ENCODE measurements around the gene TERF2IP.

The TERF2IP gene, protein sequence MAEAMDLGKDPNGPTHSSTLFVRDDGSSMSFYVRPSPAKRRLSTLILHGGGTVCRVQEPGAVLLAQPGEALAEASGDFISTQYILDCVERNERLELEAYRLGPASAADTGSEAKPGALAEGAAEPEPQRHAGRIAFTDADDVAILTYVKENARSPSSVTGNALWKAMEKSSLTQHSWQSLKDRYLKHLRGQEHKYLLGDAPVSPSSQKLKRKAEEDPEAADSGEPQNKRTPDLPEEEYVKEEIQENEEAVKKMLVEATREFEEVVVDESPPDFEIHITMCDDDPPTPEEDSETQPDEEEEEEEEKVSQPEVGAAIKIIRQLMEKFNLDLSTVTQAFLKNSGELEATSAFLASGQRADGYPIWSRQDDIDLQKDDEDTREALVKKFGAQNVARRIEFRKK

DNA sequence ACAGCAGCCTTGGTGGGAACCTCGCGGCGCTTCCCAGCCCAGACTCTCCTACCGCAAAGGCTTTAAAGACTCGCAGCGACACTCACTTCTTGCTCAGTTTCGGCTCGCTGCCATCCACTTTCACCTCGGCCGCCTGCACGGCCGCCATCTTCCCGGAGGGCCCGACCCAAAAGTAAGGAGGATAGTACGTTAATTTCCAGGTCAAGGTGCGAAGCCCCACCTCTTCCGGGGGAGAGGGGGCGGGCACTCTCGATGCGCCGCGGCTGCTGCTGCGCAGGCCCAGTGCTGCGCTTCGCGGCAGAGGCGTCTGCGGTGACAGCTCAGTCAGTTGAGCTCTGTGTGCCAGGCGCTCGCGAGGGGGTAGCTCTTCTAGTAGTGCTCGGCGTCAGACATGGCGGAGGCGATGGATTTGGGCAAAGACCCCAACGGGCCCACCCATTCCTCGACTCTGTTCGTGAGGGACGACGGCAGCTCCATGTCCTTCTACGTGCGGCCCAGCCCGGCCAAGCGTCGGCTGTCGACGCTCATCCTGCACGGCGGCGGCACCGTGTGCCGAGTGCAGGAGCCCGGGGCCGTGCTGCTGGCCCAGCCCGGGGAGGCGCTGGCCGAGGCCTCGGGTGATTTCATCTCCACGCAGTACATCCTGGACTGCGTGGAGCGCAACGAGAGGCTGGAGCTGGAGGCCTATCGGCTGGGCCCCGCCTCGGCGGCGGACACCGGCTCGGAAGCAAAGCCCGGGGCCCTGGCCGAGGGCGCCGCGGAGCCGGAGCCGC lies at the start of gene TERF2IP, which contains the start of gene KARS1:
TSS of gene TERF2IP (plus strand) at position 282 of the 773 bp plus-strand sequence. CDS start at position 392, 110 bp downstream.
TSS of gene KARS1 (minus strand) at position 174 of the 773 bp plus-strand sequence. CDS start at position 148, 26 bp downstream.
- DNase-seq (ENCODE audit: low read depth): peak; percentile 92

DNA sequence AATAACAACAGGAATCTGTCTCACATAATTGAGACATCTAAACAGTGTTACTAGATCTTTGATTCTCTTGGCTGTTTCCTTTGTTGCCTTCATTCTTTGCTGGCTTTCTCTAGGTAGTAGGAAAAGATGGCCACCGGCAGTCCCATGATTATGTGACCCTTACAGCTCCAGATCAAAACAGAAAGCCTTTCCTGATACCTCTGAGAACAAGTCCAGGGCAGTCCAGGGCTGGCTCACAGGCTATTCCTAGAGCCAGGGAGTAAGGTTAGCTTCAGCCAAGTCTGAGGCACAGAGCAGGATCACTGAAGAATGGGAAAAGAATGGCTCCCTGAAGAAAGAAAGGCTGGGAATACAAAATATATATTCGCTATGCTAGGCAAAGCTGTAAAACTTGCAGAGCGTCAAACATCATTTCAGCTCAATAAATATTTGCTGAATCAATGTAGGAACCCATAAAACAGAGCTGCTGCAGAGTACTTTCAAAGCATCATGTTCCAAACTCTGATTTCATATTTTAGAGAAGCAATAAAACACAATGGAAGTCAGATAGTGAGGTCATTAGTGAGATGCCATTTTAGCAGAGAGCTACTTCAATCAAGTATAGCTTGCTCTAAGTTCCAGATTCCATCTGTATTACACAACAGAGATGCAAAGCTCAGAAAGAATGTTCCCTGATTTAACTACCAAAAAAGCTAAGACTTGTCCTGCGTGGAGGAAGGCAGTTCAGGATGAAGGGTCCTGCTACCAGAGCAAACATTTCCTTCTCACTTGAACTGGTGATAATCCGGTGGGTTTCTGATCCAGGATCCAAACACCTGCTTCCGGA lies 47.9 kb upstream of the TERF2IP start:
- no peak for DNase-seq (ENCODE audit: low read depth)

DNA sequence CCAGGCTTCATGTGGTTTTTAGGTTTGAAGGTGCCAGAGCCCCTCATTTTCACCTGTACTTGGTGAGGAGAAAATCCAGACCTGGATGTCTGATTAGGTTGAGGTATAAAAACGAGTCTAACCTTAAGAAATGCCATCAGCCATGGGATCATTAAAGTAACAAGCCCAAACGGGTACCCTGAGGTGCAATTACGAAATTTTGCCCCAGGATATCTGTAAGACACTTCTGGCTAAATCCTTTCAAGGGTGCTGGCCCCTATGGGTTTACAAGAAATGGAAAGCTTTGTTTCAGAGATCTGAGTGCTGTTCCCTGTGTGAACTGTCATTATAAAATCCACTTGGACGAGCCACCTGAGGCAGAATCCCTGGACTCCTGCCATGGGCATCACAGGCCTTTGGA lies 44.3 kb upstream of the TERF2IP start:
- DNase-seq (ENCODE audit: low read depth): no peak

DNA sequence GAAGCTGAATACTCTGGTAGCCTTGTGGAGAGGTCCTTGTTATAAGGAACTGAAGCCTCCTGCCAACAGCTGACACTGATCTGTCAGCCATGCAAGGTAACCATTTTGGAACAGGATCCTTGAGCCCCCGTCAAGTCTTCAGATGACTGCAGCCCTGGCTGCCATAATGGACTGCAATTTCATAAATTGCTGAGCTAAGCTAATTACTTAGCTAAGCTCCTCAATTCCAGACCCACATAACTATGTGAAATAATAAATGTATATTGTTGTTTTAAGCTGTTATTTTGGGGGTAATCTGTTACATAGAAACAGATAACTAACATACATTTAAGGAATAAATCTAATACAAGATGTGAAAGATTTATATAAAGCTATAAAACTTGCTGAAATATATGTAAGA lies 41.1 kb upstream of the TERF2IP start:
- DNase-seq (ENCODE audit: low read depth): no peak

DNA sequence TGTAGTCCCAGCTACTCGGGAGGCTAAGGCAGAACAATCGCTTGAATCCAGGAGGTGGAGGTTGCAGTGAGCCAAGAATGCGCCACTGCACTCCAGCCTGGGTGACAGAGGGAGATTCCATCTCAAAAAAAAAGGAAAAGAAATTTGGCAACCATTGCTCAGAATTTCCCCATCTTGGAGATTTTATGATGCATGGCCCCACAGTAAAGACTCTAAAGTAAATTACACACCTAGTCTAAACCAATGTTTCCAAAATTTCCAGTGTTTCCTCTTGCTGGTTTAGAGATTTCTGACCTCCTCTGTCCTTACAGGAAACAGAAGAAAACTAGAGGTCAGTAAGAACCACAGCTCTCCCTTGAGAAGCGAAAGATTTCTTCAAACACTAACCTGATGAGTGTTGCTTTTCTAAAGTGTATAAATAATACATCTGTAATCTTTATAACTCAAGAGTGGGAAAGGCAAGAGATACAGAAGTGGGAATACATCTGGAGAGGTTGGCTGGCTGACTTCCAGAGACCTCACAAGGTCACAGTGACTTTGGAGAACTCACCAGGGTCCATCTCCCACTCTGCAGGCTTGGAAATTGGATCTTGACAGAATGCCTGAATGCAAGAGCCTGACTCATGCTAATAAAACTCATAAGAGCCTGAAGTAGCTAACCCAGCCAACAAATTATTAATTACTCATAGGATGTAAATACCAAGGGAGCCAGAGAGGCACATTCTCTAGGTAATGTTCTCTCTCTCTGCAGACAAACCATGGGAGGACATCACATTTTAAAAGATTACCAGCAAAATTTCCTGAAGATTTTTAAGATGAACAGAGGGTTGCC lies 33.3 kb upstream of the TERF2IP start:
- DNase-seq (ENCODE audit: low read depth): no peak

DNA sequence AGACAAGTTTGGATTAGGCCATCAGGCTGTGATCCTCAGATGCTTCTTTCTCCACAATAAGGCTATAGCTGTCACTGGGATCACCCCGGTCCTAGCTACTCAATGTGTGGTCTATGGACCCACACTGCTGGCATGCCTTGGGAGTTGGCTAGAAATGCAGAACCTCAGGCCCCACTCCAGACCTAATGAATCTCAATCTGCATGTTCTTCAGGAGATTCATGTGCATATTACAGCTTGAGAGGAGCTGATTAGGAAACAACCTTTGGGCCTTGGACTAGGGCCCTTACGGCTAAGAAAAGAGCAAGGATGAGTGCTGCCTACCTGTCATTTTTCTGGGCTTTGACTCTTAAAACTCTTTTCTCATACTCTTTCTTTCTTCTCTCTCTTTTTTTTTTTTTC lies 32.0 kb upstream of the TERF2IP start:
- DNase-seq (ENCODE audit: low read depth): no peak

DNA sequence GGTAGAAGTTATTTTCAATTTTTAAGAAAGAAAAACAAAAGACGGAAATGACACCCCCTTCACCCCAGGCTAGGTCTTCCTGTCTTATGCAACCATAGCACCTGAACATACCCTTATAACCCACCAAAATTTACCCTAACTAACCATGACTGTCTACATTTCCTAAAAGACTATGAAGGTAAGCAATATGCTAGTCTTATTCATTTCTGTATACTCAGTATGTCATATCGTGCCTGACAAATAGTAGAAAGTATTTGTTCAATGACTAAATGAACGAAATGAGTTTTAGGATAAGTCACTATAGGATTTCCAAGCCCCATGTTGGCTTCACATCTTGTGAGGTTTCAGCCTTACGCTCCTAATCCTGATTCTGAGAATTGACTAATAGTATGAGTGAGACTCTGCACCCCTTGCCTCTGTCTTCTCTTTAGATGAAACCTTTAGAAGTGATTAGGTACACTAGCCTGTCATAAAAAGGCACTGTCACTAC lies 31.0 kb upstream of the TERF2IP start:
- DNase-seq (ENCODE audit: low read depth): no peak

DNA sequence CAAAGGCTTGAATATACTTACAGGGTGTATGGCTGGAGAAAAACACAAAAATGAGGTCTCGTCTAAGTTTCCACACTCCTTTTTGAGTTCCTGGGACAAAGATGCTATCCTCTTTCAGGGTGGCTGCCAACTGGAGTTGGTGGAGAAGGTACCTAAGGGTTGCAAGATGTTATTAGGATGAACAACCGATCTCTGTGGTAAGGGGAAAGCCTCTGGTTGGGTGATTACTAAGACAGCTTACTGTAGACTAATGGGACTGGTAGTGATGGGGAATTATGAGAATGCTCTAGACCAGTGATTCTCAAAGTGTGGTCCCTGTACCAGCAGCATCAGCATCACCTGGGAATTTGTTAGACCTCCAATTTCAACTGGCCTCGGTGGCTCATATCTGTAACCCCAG lies 30.5 kb upstream of the TERF2IP start:
- DNase-seq (ENCODE audit: low read depth): no peak

DNA sequence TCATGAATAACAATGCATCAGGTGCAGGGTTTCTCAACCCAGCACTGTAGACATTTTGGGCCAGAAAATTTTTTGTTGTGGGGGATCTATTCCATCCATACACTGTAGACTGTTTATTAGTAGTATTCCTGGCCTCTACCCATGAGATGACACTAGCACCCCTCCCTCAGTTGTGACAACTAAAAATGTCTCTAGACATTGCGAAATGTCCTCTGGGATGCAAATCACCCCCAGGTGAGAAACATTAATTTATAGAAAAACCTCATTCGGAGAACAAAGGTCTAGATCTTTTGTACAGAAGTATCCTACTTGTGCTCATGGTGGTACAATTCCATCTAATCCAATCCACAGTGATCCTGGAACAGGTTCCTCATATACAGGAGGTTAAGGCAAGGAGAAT lies 28.8 kb upstream of the TERF2IP start:
- no peak for DNase-seq (ENCODE audit: low read depth)

DNA sequence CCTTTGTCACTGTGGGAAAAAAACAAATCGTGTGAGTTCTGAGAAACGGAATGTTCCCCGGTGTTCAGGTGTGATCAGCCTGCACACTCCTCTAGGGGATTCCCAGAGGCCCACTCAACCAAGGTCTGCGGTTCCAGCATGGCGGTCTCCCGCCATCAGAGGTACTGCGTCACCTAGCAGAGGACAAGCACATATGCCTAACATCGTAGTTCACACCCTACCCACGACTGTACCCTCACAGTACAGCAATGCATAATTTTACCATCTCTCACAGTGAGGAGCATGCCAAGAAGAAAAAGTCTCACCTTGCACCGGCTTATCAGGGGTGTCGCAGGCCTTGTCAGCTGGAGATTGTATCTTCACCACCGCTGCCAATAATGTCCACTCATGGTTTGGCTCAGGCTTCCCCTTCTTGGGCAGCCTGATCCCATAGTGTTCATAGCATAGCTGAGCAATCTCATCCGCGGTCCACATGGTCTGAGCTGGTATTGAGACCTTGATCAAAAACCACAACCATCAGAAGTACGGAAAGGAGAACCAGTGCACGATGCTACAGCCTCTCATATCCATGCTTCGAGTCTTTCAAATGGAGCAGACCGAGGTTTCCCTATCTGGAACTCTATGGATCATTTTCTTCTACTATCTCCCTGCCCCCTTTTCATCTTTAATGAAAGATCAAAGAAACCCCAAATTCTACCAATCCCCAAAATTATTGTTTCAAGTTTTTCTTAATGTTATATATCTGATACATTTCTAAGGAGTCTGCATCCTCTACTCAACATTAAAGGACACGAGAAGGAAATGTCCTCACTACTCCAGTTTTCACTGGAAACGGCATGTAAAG lies 27.0 kb upstream of the TERF2IP start:
- peak; percentile 74 for DNase-seq (ENCODE audit: low read depth)

DNA sequence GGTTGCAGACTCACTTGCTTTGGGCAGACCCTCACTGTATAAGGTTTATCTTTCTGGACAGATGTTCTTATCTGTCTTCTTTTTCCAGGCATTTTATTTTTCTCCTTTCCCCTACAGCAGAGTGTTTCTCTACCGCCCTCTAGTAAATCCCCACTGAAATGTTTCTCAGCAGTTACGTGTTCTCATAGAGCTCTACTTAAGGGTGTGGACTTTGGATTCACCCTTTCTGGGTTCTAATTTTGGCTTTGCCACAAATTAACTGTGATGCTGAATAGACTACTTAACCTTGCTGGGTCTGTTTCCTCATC lies 26.4 kb upstream of the TERF2IP start:
- no peak for DNase-seq (ENCODE audit: low read depth)

DNA sequence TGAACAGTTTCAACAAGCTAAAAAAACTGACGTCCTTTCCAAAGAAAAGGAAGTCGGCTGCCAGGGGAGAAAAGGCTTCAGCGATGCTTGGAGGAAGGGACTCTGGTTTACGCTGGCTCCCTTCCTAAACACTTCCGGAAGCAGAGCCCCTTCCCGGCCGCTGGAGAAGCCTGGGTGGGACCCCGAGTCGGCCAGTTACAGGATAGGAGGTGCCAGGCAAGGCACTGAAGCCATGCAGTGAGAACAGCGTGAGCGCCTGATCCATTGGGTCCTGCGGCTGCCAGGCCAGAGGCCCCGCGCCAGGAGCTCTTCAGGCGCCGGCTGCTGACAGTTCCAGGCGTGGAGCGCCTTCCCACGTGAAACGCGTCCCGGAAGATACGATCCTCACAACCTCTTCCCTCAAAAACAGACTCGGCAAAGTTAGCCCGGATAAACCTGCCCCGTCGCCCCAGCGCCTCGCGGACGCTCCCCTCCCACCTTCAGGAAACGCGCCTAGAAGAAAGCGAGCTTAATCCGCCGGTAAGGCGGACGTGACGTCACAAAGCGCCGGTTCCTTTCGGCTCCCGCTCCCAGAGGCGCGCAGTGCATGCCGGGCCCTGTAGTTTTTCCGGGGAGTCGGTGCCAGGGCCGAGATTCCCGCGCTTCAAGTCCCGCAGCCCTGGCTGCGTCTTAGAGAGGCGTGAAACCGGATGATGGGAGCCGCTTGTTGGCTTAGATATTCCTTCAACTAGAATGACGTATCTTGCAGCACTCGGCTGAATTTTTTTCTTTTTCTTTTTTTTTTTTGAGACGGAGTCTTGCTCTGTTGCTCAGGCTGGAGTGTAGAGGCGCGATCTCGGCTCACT lies 24.6 kb upstream of the TERF2IP start, which contains the start of gene ADAT1:
TSS of gene ADAT1 (minus strand) at position 521 of the 845 bp plus-strand sequence. CDS start 2,482 bp downstream, outside the sequence.
- DNase-seq (ENCODE audit: low read depth): peak; percentile 95

DNA sequence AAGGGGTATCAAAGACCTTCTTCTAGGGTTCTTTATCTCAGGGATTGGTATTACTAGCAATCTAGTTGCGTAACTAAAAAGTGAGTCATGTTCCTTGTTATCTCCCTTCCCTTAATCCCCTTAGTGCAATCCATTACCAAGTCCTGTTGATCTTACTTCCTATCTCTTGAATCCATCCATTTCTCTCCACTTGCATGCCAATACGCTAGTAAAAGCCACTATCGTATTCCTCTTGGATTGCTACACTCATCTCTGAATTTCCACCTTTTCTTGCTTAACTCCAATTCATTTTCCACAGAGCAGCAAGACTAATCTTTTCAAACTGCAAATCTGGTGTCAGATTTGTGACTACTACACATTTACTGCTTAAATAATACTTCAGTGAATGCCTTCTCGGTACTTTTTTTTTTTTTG lies 22.6 kb upstream of the TERF2IP start:
- no peak for DNase-seq (ENCODE audit: low read depth)

DNA sequence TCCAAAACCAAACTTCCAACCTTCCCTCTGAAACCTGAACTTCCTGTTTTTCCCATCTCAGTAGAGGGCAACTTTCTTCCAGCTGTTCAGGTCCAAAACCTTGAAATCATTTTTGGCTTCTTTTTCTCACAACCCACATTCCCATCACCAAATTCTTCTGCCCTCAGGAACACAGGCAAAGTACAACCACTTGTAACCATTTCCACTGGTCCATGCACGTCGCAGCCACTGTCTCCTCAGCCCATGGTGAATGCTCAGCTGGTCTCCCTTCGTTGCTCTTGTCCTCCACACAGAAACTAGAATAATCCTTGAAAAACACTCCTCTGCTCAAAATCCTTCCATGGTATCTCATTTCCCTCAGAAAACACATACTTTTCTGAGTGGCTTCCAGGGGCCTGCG lies 20.8 kb upstream of the TERF2IP start:
- no peak for DNase-seq (ENCODE audit: low read depth)

DNA sequence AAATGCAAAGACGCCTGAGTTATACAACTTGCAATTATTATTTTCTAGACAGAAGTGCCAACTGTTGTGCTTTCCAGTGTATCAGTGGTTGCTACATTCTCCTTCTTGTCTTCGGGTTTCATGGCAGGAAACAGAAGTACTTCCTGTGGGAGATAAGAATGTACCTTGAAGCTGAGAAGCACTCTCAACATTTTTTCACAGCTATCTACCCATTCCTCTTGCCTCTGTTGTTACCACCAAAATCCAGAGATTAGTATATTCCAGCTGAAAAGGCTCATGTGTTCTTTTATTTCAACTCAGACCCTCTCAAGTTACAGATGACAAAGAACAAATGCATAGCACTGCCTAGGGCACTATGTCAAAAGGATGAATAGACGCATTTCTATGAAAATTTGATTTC lies 19.7 kb upstream of the TERF2IP start:
- DNase-seq (ENCODE audit: low read depth): no peak

DNA sequence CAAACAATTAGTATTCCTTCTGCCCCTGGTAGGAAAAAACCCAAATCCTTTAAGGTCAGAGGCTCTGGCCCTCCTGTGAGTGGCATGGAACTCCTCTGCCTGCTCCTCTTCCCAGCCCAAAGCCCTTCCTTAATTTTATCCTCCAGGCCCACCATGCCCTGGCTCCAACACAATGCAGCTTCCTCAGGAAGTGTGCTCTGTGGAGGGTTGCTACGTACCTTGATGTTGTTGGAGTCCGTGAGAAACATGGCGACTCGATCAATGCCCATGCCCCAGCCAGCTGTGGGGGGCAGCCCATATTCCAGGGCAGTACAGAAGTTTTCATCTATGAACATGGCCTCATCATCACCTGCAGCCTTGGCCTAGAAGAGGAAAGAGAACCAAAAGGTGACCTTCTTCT lies 19.2 kb upstream of the TERF2IP start:
- no peak for DNase-seq (ENCODE audit: low read depth)

DNA sequence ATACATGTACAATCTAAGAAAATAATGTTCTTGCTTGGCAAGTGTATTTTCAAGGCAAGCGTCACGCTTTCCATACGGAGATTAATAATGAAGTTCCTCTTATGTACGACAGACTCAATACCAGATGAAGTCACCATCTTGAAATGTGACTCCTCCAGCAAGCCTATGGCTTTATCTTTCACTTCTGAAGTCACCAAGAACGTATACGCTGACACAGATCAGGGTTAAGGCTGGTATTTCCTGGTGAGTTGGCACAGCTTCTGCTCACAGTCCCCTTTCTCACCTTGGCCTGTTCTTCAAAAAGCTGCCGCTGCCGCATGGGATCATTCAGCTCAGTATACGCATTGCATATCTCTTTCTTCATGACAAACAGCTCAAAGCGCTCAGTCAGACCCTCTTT lies 18.4 kb upstream of the TERF2IP start:
- DNase-seq (ENCODE audit: low read depth): no peak

DNA sequence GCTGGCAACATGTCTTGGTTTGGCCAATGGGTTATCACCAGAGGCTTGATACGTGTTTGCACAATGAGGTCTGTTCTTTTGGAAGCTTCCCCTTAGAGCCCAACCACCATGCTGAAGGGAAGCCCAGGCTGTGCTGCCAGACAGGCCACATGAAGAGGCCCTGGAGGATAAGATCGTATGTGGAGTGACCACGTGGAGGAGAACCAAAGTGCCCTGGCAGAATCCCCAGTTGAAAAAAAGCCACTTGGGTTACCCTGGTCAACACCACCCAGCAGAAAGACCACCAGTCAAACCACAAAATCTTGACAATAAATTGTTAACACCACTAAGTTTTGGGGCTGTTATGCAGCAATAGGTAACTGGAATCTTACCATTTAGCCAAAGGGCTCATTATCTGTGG lies 17.5 kb upstream of the TERF2IP start:
- no peak for DNase-seq (ENCODE audit: low read depth)

DNA sequence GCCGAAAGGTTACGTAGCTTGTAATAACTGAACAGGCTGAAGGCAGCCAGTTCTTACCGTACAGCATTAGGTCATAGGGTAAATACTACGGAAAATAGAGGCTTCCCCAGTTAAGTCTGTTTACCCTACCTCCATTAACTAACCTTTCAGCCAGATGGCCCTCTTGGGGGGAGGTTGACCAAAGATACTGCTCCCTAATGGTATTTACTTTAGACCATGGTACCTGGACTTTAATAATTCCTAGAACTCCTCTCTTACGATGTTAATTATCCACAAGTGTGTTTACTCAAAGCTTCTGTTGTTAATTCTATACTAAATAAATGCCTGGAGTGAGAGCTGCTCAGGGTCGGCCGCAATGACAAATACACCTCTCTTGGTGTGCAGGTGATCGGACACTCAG lies 14.7 kb upstream of the TERF2IP start:
- no peak for DNase-seq (ENCODE audit: low read depth)
